ENCODE measurements around the gene ZNF474.

ZNF474 gene

GRCh38 chr5:122183098-122183787 is 53.9 kb downstream of the ZNF474 start:
- no peak for DNase-seq

- DNase-seq: no peak
These were observed 54.4 kb downstream of the ZNF474 start for GRCh38 chr5:122183788-122184170.

- DNase-seq: no peak
These were observed 55.4 kb downstream of the ZNF474 start for GRCh38 chr5:122184676-122185255.

GRCh38 chr5:122187426-122187825 is 58.1 kb downstream of the ZNF474 start:
- DNase-seq: no peak

- DNase-seq: no peak
These were observed 60.8 kb downstream of the ZNF474 start for GRCh38 chr5:122190156-122190555.

GRCh38 chr5:122192497-122193496 is 63.5 kb downstream of the ZNF474 start:
- peak; percentile 38 for DNase-seq

- DNase-seq: no peak
These were observed 66.6 kb downstream of the ZNF474 start for GRCh38 chr5:122195802-122196394.

- no peak for DNase-seq
These were observed 69.8 kb downstream of the ZNF474 start for GRCh38 chr5:122199146-122199545.

GRCh38 chr5:122200450-122200849 is 71.1 kb downstream of the ZNF474 start:
- DNase-seq: no peak

- no peak for DNase-seq
These were observed 71.5 kb downstream of the ZNF474 start for GRCh38 chr5:122200865-122201264.

- DNase-seq: no peak
These were observed 72.0 kb downstream of the ZNF474 start for GRCh38 chr5:122201365-122201764.

GRCh38 chr5:122202952-122203351 is 73.6 kb downstream of the ZNF474 start:
- DNase-seq: no peak

Measured in activated CD4-positive, alpha-beta T cell treated with anti-CD3 and anti-CD28 coated beads, Interleukin-2, amount 50 U/mL, for 16 hours (primary cell).